A673 (cell line): ENCODE results near the gene TBL1X. TPM values are rescaled to one million over a fixed set of nuclear protein-coding genes. Genes with fewer than 3 reads are reported as not detected.

Experiments
- BruUV-seq: library from RNA; stranded (reverse); fragments of 400-500 nt; replicated peaks from 2 replicates; lab custom pipeline; 2021; lab: Mats Ljungman, UMichigan
- CTCF ChIA-PET: fragments of 300-600 bp; sonication (Branson Sonifier 250); formaldehyde crosslinking; loops from one replicate; lab custom pipeline; 2022; ENCODE audit warnings: antibody characterized with exemption; lab: Charles Lee
- POLR2A ChIA-PET: fragments of 300-600 bp; sonication (Branson Sonifier 250); formaldehyde crosslinking; loops from one replicate; lab custom pipeline; 2022; ENCODE audit warnings: antibody characterized with exemption; ENCODE audit not compliant: low non-redundant PET; lab: Charles Lee
- DNase-seq: peaks from one replicate; pipeline ENCODE4 v3.0.0-alpha.2; 2015; ENCODE audit warnings: low spot score
- H3K27ac ChIP-seq: fragments of 200-600 bp; sonication (generic); 2 replicates; pipeline ENCODE4 v1.5.1; 2016; ENCODE audit warnings: mixed run types, low read depth, mild to moderate bottlenecking, mixed read lengths, antibody characterized with exemption, low read length; ENCODE audit not compliant: poor library complexity, severe bottlenecking
- H3K27me3 ChIP-seq: fragments of 200-600 bp; sonication (generic); replicated peaks from 2 replicates; pipeline ENCODE4 v1.6.1; 2017; ENCODE audit warnings: mixed run types, low read depth, mild to moderate bottlenecking, mixed read lengths, antibody characterized with exemption, low read length; ENCODE audit not compliant: insufficient read depth, poor library complexity
- H3K36me3 ChIP-seq: fragments of 200-600 bp; sonication (generic); 2 replicates; pipeline ENCODE4 v1.6.1; 2016; ENCODE audit warnings: mixed run types, mild to moderate bottlenecking, mixed read lengths, antibody characterized with exemption, low read length; ENCODE audit not compliant: insufficient read depth, poor library complexity, severe bottlenecking
- H3K4me1 ChIP-seq: fragments of 200-600 bp; sonication (generic); 2 replicates; pipeline ENCODE4 v1.6.1; 2017; ENCODE audit warnings: mixed run types, mild to moderate bottlenecking, mixed read lengths, antibody characterized with exemption, low read length; ENCODE audit not compliant: insufficient read depth, poor library complexity, severe bottlenecking
- H3K4me3 ChIP-seq: fragments of 200-600 bp; sonication (generic); 2 replicates; pipeline ENCODE4 v1.5.1; 2016; ENCODE audit warnings: low read depth, mixed run types, mild to moderate bottlenecking, mixed read lengths, low read length; ENCODE audit not compliant: poor library complexity, severe bottlenecking
- H3K9me3 ChIP-seq: fragments of 200-600 bp; sonication (generic); 2 replicates; pipeline ENCODE4 v1.6.1; 2016; ENCODE audit warnings: mixed run types, low read depth, mild to moderate bottlenecking, mixed read lengths, antibody characterized with exemption, low read length; ENCODE audit not compliant: poor library complexity, severe bottlenecking
- EZH2 ChIP-seq: fragments of 200-600 bp; sonication (generic); IDR thresholded peaks from 2 replicates; pipeline ENCODE4 v1.6.1; 2017; ENCODE audit warnings: borderline replicate concordance, low read depth, mild to moderate bottlenecking, mixed read lengths, antibody characterized with exemption, low read length; ENCODE audit not compliant: poor library complexity, severe bottlenecking
- intact Hi-C: fragments of 100-400 bp; cut with micrococcal nuclease; formaldehyde crosslinking; loops from one replicate; pipeline ENCODE4 v1.10.0; 2022; ENCODE audit not compliant: unreplicated experiment
- total RNA-seq: library from RNA; stranded (reverse); gene quantifications from 2 replicates; pipeline ENCODE4 v1.2.3, GENCODE V29; 2021
- TF ChIP-seq, protein P1 (sequence below): fragments of 300-800, 200-600 bp; sonication (generic); conservative IDR thresholded peaks from 2 replicates; pipeline ENCODE4 v1.5.1; 2017; ENCODE audit warnings: low read depth, mild to moderate bottlenecking, antibody characterized with exemption, low read length, moderate library complexity, mixed read lengths

TBL1X gene
- total RNA-seq, 1 experiment from 2014 or later, result 26.9 TPM

DNA sequence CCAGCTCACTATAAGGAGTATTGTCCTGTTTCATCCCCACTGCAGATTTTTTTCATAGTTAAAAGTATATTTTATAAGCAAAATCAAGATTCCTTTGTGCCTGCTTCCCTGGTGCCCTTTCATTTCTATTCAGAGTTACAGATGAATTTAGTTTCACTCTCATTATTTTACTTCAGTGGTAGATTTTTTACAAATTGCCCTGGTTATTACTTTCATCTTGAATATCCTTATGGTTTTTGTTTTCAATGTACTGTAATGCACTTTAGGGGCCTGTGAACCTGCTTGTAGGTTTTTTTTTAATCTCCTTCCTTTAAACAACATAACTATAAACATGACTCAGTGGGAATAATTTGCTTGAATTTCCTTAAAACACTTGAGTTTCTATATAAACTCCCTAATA is 174.0 kb downstream of the TBL1X start:
- Histone ChIP-seq H3K27ac (no peak overlapping the region), H3K9me3 (no peaks in the 10 kb centered on the region), H3K36me3 (no peaks in the 10 kb centered on the region), H3K27me3 (no peaks in the 10 kb centered on the region), H3K4me3 (no peak overlapping the region), H3K4me1 (no peaks in the 10 kb centered on the region)
- ChIA-PET POLR2A (no interaction called here), CTCF (no interaction called here)
- TF ChIP-seq, protein P1, sequence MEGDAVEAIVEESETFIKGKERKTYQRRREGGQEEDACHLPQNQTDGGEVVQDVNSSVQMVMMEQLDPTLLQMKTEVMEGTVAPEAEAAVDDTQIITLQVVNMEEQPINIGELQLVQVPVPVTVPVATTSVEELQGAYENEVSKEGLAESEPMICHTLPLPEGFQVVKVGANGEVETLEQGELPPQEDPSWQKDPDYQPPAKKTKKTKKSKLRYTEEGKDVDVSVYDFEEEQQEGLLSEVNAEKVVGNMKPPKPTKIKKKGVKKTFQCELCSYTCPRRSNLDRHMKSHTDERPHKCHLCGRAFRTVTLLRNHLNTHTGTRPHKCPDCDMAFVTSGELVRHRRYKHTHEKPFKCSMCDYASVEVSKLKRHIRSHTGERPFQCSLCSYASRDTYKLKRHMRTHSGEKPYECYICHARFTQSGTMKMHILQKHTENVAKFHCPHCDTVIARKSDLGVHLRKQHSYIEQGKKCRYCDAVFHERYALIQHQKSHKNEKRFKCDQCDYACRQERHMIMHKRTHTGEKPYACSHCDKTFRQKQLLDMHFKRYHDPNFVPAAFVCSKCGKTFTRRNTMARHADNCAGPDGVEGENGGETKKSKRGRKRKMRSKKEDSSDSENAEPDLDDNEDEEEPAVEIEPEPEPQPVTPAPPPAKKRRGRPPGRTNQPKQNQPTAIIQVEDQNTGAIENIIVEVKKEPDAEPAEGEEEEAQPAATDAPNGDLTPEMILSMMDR, result no peak
- TF ChIP-seq EZH2, result no peak
- DNase-seq, result no peak
- BruUV-seq, result no TSS peak
- intact Hi-C loops, result no loop called here

DNA sequence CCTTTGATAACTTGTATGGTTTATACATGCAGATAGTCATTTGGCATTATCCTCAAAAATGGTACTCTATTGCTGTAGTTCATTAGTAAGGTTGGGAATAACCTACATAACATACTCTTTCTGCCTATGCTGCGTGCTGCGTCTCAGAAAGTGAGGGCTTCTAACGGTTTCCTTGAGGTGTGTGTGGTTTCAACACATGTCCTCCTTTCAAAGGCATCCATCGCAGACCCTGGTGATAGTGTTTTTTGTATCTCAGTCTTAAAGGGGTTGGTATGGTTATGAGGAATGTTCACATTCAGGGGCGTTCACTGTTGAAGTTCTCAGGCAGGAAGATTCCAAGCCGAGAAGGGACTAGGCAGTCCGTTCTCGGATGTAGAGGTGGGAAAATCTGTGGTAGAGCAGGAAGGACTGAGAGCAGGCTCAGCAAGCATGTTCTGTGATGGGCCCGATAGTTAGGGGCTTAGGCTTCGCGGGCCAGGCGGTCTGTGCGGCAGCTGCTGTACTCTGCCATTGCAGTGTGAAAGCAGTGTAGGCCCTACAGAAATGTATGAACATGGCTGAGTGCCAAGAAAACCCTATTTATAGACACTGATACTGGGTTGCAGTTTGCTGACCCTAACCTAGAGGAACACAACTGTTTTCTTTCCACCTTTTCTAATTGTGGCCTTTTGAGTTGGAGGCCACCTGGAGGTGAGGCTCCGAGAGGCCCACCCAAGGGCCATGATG is 177.6 kb downstream of the TBL1X start:
- Histone ChIP-seq H3K4me3 (no peak overlapping the region), H3K27me3 (no peaks in the 10 kb centered on the region), H3K27ac (no peak overlapping the region), H3K36me3 (no peaks in the 10 kb centered on the region), H3K9me3 (no peaks in the 10 kb centered on the region), H3K4me1 (no peaks in the 10 kb centered on the region)
- intact Hi-C loops, result no loop called here
- ChIA-PET CTCF (no interaction called here), POLR2A (no interaction called here)
- DNase-seq, result no peak
- no TSS peak for BruUV-seq
- TF ChIP-seq, protein P1, result no peak
- TF ChIP-seq EZH2, result no peak

DNA sequence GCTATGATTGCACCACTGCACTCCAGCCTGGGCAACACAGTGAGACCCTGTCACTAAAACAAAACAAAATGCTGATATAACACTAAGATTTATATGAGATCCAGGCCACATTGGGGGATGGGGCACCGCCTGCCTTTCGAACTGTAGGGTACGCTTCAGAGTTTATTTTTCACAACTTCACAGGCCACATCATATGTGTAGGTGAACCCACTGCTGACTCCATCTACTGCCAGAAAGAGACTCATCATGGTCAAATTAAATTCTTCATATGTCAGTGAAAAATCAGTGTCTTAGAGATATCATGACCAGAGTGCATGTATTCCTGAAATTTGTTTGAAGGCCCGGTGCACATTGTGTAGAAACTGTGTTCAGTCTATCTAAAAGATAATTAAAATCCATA is 178.9 kb downstream of the TBL1X start:
- Histone ChIP-seq H3K9me3 (no peaks in the 10 kb centered on the region), H3K36me3 (no peaks in the 10 kb centered on the region), H3K27ac (no peak overlapping the region), H3K27me3 (no peaks in the 10 kb centered on the region), H3K4me3 (no peak overlapping the region), H3K4me1 (no peaks in the 10 kb centered on the region)
- intact Hi-C loops, result no loop called here
- DNase-seq, result no peak
- CTCF ChIA-PET, result no interaction called here
- no TSS peak for BruUV-seq
- POLR2A ChIA-PET, result no interaction called here
- TF ChIP-seq, protein P1, result no peak
